Measurements from ENCODE around the gene UBE2G2. TPM values are rescaled to one million over a fixed set of nuclear protein-coding genes. Genes with fewer than 3 reads are reported as not detected.

Gene UBE2G2
- total and polyA plus RNA-seq, 2 donors (not counting 3 experiments of a cell fraction or from before 2014, with no cell fraction given): 95.0 to 114 TPM

DNA sequence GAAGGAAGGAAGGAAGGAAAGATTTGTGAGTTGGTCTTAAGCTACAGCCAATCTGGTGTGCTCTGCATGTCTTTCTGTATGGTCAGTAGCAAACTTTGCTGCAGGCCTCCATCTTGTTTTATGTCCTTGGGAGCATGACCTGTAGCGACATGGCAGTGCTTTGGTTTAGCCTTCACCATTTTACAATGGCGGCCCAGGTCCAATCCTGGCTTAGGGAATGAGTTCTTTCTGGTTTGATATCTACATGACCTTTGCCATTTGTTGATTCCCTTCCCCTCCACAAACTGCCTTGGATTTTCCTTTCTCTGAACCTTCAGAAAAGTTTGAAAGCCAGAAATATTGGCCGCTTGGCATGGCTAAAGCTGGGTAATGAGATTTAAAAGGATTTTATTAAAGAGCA, 59.7 kb downstream of the UBE2G2 start:
- no peak for DNase-seq (ENCODE audit: low read depth, low spot score)
- no TSS peak for BruUV-seq (replicated peaks)
- Histone ChIP-seq H4K20me1 (replicated peaks; ENCODE audit: control insufficient read depth, extremely low read depth, insufficient read depth, low read length) (no peaks in the 10 kb centered on the region), H3K27ac (ENCODE audit: insufficient read depth, low read depth, low read length) (no peak overlapping the region), H3K27me3 (ENCODE audit: control insufficient read depth in 2 of 2, insufficient read depth in 2 of 2, low read length in 2 of 2) (peaks cover 13 to 17% of the 10 kb centered on the region in 2 experiments), H3K4me3 (replicated peaks in 1 of 3; ENCODE audit: insufficient read depth in 1 of 3, low read depth in 1 of 3, low read length in 3 of 3) (no peak overlapping the region), H3K79me2 (ENCODE audit: control insufficient read depth, insufficient read depth, low read length) (no peaks in the 10 kb centered on the region), H3K9ac (replicated peaks; ENCODE audit: extremely low read depth, insufficient read depth, low read length) (no peak overlapping the region), H3K36me3 (ENCODE audit: control insufficient read depth in 2 of 2, extremely low read depth in 1 of 2, insufficient read depth in 2 of 2, low read length in 2 of 2) (no peaks in the 10 kb centered on the region), H3K4me1 (ENCODE audit: control insufficient read depth, extremely low read depth, insufficient read depth, low read length) (no peaks in the 10 kb centered on the region), H3K4me2 (ENCODE audit: insufficient read depth, low read length) (no peak overlapping the region), H3K9me1 (replicated peaks; ENCODE audit: control insufficient read depth, extremely low read depth, insufficient read depth, low read length) (no peaks in the 10 kb centered on the region), H3K9me3 (replicated peaks; ENCODE audit: control insufficient read depth, insufficient read depth, low read length) (no peaks in the 10 kb centered on the region), H2AFZ (ENCODE audit: low read depth, low read length) (no peak overlapping the region)
- dilution Hi-C loops (cut with MboI; ENCODE audit: extremely low pct_ligation_motif_present, low sequenced_read_pairs) (no loop called here), intact Hi-C loops (cut with micrococcal nuclease) (no loop called here)
- FAIRE-seq: no peak
- POLR2A ChIA-PET: no interaction called here
- CTCF ChIA-PET: interaction anchor here (0.6 to 2.6 kb wide), 17 partner anchors 10 to 241 kb away, joined by 3 to 25 read pairs (median 4); no protein-coding TSS in a partner anchor
- no peak for TF ChIP-seq JUN (IDR thresholded peaks at IDR 0.05; ENCODE audit: borderline replicate concordance, insufficient read depth, insufficient read length, low read depth)
- TF ChIP-seq, protein P1, sequence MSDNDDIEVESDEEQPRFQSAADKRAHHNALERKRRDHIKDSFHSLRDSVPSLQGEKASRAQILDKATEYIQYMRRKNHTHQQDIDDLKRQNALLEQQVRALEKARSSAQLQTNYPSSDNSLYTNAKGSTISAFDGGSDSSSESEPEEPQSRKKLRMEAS (IDR thresholded peaks at IDR 0.05; ENCODE audit: insufficient read depth, insufficient read length): no peak

DNA sequence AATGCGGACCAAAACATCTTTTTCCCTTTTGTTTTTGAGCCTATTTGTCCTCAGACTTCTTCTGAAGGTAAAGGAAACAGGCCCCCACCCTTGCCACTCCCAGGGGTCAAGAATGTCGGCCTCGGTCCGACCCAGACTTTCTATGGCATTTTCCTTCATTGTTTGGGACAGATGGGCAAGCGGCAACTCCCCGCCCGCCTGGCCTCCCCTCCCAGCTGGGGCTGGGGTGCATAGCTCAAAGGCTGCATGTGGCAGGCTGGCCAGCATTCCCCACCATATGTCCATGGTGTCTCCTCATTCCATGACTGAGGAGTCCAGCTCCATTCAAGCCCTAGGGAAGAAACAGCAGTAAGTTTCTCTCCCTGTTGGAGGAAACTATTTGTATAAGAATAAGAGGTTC, 60.9 kb downstream of the UBE2G2 start:
- H3K4me1 ChIP-seq (ENCODE audit: control insufficient read depth, extremely low read depth, insufficient read depth, low read length): no peaks in the 10 kb centered on the region
- peaks cover 13 to 17% of the 10 kb centered on the region in 2 experiments for H3K27me3 ChIP-seq (ENCODE audit: control insufficient read depth in 2 of 2, insufficient read depth in 2 of 2, low read length in 2 of 2)
- H3K9me1 ChIP-seq (replicated peaks; ENCODE audit: control insufficient read depth, extremely low read depth, insufficient read depth, low read length): no peaks in the 10 kb centered on the region
- FAIRE-seq (no peak), DNase-seq (ENCODE audit: low read depth, low spot score) (no peak)
- CTCF ChIA-PET: interaction anchor here (1.1 to 3.6 kb wide), 4 partner anchors 12 to 74 kb away, joined by 4 to 17 read pairs (median 4); partner anchors contain the start of gene KRTAP12-2
- H2AFZ ChIP-seq (ENCODE audit: low read depth, low read length): no peak overlapping the region
- no peak overlapping the region for H3K4me2 ChIP-seq (ENCODE audit: insufficient read depth, low read length)
- H4K20me1 ChIP-seq (replicated peaks; ENCODE audit: control insufficient read depth, extremely low read depth, insufficient read depth, low read length): no peaks in the 10 kb centered on the region
- no peaks in the 10 kb centered on the region for H3K79me2 ChIP-seq (ENCODE audit: control insufficient read depth, insufficient read depth, low read length)
- no peak for TF ChIP-seq POLR2AphosphoS5 (IDR thresholded peaks at IDR 0.05; ENCODE audit: insufficient read depth, low read depth, low read length)
- no peak for TF ChIP-seq GATA2 (IDR thresholded peaks at IDR 0.05; ENCODE audit: insufficient read depth, insufficient read length, low read depth, low read length)
- H3K9ac ChIP-seq (replicated peaks; ENCODE audit: extremely low read depth, insufficient read depth, low read length): no peak overlapping the region
- H3K36me3 ChIP-seq (ENCODE audit: control insufficient read depth in 2 of 2, extremely low read depth in 1 of 2, insufficient read depth in 2 of 2, low read length in 2 of 2): no peaks in the 10 kb centered on the region
- BruUV-seq (replicated peaks): no TSS peak
- no peaks in the 10 kb centered on the region for H3K9me3 ChIP-seq (replicated peaks; ENCODE audit: control insufficient read depth, insufficient read depth, low read length)
- no peak overlapping the region for H3K4me3 ChIP-seq (replicated peaks in 1 of 3; ENCODE audit: insufficient read depth in 1 of 3, low read depth in 1 of 3, low read length in 3 of 3)
- intact Hi-C loops (cut with micrococcal nuclease): no loop called here
- H3K27ac ChIP-seq (ENCODE audit: insufficient read depth, low read depth, low read length): no peak overlapping the region
- POLR2A ChIA-PET: no interaction called here
- dilution Hi-C loops (cut with MboI; ENCODE audit: extremely low pct_ligation_motif_present, low sequenced_read_pairs): no loop called here
